Uterine smooth muscle cell (primary cell): ENCODE measurements around the gene KCNS3. TPM values are rescaled to one million over a fixed set of nuclear protein-coding genes. Genes with fewer than 3 reads are reported as not detected.

Experiments
- total RNA-seq: library from RNA; depleted of rRNA; stranded (reverse); fragments of >200 nt; gene quantifications from 2 replicates; pipeline ENCODE4 v1.2.3, GENCODE V29; 2014

KCNS3 gene
- total RNA-seq, result 9.6 and 10.9 TPM in 2 replicates

GRCh38 chr2:17878281-17879136, at the start of gene KCNS3:
KCNS3 (plus strand) TSS chr2:17878667; CDS start chr2:17931009, 52,342 bp downstream.

Other genes with a start within 250 kb of the KCNS3 start
- gene SMC6, start 124.9 kb upstream of the KCNS3 start, total RNA-seq, result 27.2 and 36.1 TPM in 2 replicates
- gene GEN1, start 124.5 kb upstream of the KCNS3 start, total RNA-seq, result 8.1 and 29.0 TPM in 2 replicates
- gene MSGN1, start 62.2 kb upstream of the KCNS3 start, total RNA-seq, result not detected in 2 replicates